HG02870 (cell line): ENCODE measurements around the gene A4GNT.
"Not testable (repeated sequence)": the region's sequence is repeated elsewhere in the genome, so short reads cannot be mapped to it uniquely, and the experiment has no call there.

Source experiments
- ATAC-seq: cut with Tn5 transposase; IDR thresholded peaks from one replicate; pipeline ENCODE4 v1.9.1; 2021; ENCODE audit warnings: mild to moderate bottlenecking, moderate library complexity; ENCODE audit not compliant: unreplicated experiment

Gene A4GNT

GRCh38 chr3:138119423-138119766 lies 12.8 kb downstream of the A4GNT start:
- no peak for ATAC-seq

GRCh38 chr3:138118612-138119422 lies 13.4 kb downstream of the A4GNT start:
- peak; percentile 82 for ATAC-seq

GRCh38 chr3:138114988-138115971 lies 16.9 kb downstream of the A4GNT start, which contains the start of gene DZIP1L:
Gene DZIP1L, minus strand, starts transcription at chr3:138115608. Its CDS starts 11,637 bp downstream, at chr3:138103971.
- ATAC-seq = peak; percentile 68

DNA sequence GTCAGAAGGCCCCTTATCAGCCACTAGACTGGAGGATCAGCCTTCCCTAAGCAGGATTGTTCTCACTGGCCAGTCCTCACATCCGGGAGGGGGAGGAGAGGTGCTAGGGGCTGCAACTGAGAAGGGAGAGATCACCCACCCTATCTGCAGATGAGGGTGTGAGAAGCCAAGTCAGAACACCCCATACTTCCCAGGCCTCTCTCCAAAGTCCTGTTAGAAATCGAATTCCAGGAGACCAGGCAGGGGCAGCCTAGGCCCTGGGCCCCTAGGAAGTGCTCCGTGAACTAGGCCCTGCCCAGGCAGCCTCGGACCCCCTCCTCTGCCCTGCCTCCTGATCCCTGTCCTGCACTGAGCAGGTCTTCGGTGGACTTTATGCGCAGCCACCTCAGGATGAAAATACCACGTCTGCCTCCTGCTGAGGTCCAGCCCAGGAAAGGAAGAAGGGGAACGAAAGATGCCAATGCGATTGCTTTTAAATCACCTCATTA lies 17.7 kb downstream of the A4GNT start:
- no peak for ATAC-seq

DNA sequence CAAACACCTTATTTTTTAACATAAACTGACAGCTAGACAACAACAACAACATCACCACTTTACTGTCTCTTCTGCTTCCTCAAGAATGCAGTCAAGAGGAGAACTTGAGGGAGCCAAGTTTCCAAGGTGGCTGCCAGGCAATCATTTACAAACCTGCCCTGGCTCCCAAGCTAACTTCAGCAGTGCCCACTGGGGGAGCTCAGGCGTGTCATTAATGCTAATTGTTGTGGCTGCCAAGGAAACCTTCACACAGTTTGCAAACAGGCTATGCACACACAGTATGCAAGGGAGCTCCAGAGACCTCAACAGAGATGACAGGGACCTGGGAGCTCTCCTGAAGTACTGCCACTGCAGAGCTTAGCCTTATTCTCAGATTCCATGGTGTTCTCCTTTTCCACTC lies 18.9 kb downstream of the A4GNT start:
- ATAC-seq = no peak

DNA sequence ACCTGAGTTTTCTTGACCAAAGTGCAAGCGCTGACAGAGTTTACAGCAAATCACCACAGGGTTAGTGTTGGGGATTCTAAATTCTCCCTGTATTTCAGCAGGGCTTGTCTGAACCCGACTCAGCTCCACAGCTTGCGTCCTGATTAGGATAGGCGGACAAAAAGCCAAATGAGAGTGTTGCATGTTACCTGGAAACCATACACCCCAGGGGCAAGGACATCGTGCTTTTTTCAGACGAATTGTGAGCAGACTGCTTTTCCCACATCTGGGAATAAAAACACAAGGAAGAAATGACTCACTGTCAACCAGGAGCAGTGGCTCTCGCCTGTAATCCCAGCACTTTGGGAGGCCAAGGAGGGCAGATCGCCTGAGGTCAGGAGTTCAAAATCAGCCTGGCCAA lies 19.8 kb downstream of the A4GNT start:
- ATAC-seq = no peak

DNA sequence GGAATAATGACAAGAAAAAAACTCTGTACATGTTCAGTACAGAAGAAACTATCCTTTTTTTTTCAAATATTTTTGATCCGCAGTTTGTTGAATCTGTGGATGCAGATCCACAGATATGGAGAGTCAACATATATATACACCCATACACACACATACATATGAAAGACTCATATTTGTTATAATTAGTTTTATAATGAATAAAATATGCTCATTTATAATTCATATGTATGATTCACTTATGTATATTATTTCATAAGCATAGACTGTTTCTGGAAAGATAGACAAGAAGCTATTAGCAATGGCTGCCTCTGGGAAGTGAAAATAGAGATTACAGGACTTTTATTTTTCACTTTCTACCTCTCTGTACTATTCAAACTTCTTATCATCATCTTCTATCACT lies 26.6 kb downstream of the A4GNT start:
- ATAC-seq = no peak

DNA sequence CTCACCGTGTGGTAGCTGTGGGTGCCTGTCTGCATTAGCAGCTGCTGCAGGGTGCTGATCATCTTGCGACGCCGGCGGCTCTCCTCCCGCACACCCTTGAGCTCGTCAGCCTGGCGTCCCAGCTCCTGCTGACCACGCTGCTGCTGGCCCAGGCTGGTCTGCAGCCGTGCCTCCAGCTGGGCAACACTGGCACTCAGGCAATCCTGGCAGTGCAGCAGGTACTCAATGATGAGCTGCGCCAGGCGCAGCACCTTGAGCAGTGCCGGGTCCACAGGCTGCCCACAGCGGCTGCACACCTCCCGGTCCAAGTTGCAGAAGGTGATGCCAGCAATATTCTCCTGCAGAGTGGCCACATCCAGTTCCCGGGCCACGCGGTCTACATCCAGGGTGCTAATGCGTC lies 28.7 kb downstream of the A4GNT start:
- ATAC-seq = no peak

- ATAC-seq = not testable (repeated sequence)
These were observed 30.7 kb downstream of the A4GNT start for GRCh38 chr3:138101351-138101940.

- no peak for ATAC-seq
These were observed 32.8 kb downstream of the A4GNT start for GRCh38 chr3:138099417-138099816.

DNA sequence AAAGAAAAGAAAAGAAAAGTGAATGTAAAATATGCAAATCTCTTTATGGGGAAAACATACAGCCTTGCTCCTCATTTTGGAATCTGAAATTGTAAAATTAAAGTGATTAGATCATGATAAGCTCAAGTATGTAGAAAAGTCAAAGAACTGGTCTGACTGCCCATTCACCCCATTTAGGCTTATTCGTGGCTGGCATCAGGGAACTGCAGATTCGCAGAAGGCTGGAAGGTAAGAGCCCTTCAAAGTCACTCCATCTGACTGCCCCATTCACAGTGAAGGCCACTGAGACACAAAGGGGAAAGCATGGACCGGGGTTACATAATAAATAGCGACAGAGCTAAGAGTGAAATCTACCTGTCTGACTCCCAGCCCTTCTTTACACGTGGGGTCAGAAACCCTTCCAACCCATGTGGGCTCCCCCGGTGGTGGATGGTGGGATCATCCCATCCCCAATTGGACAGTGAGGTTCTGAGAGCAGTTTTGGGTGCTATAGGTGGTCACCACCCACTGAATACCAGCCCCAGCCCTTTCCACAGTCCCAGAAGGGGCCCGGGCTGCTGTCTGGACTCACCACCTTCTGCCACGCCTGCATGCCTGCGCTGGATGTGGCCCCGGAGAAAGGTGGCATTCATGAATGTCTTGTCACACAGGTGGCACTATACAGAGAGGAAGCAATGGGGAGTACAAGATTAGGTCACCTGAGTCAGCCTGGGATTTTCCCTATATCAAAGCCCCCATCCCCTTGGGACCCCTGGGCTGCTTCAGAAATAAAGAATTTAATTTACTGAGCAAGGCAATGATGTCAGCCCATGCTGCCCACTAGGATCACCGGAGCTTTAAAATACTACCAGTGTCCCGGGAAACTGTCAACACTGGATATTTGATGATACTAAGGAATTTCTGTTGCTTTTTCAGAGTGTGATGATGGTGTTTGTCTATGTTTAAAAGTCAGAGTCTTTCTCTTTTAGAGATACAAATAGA lies 34.7 kb downstream of the A4GNT start:
- ATAC-seq = no peak

DNA sequence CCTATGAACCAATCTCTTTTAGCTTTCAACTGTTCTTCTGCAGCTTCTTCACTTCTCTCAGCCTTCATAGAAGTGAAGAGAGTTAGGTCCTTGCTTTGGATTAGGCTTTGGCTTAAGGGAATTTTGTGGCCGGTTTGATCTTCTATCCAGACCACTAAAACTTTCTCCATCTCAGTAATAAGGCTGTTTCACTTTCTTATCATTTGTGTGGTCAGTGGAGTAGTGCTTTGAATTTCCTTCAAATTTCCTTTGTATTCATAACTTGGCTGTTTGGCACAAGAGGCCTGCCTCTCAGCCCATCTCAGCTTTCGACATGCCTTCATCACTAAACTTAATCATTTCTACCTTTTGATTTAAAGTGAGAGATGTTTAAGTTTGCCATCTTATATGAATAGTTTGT lies 38.5 kb downstream of the A4GNT start:
- ATAC-seq = no peak

GRCh38 chr3:138092023-138092422 lies 40.2 kb downstream of the A4GNT start:
- no peak for ATAC-seq

DNA sequence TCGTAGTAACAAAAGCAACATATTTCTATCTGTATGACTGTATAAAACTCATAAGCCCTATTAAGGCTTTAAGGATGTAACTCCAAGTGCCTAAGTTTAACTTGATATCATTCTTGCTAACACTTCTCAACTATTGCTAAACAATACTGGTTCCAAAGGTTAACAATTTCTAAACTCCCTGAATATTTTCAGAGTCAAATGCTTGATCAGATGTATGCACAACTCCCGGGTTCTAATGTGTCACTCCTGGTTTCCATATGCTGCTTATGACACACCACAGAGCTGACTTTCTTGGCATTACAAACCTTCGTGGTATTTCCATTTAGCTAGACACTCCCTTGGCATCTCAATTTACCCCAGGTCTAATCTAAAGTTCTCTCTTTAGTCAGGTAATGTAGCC lies 43.1 kb downstream of the A4GNT start:
- no peak for ATAC-seq

DNA sequence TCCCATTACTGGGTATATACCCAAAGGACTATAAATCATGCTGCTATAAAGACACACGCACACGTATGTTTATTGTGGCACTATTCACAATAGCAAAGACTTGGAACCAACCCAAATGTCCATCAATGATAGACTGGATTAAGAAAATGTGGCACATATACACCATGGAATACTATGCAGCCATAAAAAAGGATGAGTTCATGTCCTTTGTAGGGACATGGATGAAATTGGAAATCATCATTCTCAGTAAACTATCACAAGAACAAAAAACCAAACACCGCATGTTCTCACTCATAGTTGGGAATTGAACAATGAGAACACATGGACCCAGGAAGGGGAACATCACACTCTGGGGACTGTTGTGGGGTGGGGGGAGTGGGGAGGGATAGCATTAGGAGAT lies 46.4 kb downstream of the A4GNT start:
- ATAC-seq = not testable (repeated sequence)

GRCh38 chr3:138084196-138084595 lies 48.0 kb downstream of the A4GNT start:
- ATAC-seq = no peak

DNA sequence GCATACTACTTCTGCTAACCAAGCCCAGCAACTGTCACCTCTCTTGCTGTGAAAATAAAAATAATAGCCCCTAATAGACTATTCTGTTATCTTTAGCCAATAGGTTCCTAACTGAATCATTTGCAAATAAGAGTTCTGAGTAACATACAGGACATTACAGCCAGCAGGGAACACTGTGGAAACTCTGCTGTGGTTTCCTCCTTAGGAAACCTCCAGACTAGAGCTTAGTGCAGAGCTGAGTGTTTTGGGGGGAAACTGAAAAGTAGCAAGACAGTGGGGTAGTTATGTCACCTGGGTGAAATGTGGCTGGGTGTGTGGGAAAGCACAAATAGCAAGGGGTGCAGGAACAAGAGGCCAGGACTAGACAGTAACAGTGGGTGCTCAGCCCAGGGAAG lies 49.2 kb downstream of the A4GNT start:
- ATAC-seq = no peak

DNA sequence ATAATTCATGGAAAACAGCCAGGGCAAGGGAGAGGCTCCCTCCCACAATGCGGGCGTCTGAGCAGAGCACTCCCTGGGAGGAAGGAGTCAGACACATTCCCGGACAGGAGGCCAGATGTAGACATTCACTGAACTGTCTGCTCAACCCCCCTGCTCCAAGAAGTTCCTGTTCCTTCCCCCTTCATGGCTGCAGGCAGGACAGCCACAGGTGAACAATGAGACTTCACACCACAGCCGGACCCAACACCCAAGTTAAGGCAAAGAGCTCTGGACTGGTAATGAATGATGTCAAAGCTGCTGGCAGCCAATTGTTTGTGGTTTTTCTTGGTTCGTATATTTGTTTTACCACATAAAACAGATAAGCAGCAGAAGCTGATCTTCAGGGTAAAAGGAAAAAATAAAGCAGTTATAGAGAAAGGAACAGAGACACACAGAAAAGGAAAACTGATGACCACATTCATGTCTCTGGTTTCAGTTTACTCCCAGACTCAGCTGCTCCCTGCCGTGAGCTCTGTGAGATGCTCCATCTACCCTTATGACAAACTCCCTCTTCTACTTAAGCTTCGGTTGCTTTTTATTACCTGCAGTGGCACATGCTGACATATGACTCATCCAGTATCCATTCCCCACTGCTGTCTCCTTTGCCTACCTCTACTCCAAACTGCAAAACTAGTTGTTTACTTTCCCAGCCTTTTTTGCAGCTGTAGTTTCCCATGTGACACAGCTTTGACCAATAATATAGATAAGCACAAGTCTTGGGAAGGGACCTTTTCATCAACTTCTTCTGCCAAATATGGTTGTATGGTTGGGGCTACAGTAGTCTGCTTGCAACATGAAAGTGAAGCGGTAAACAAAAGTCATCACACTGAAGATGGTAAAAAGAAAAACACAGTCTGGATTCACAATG lies 49.9 kb downstream of the A4GNT start:
- ATAC-seq = no peak
